H1 (cell line): ENCODE results near the gene PATJ. TPM values are rescaled to one million over a fixed set of nuclear protein-coding genes. Genes with fewer than 3 reads are reported as not detected.

ENCODE experiments used
- CTCF ChIA-PET: fragments of 300-600 bp; sonication (Branson Sonifier 250); formaldehyde crosslinking; loops from one replicate; lab custom pipeline; 2021; ENCODE audit not compliant: partially characterized antibody; lab: Charles Lee
- POLR2A ChIA-PET: fragments of 300-600 bp; sonication (Branson Sonifier 250); formaldehyde crosslinking; loops from one replicate; lab custom pipeline; 2021; ENCODE audit warnings: inconsistent platforms; ENCODE audit not compliant: partially characterized antibody; lab: Charles Lee
- DNase-seq, 2 experiments: peaks; one replicate each; pipeline versions ENCODE4 v3.0.0 to v3.0.0-alpha.2; 2010 to 2022; ENCODE audit warnings: low spot score in 2 of 2, low read depth in 1 of 2, mixed read lengths in 1 of 2
- FAIRE-seq: peaks from 2 replicates; lab custom pipeline; 2011; peaks lifted over from hg19 to GRCh38; lab: Jason Lieb, UNC
- H2AFZ ChIP-seq: 2 replicates; pipeline ENCODE4 v1.8.1; 2012; ENCODE audit warnings: low read length, inconsistent platforms
- H2AK5ac ChIP-seq: 2 replicates; pipeline ENCODE4 v1.6.1; 2013; ENCODE audit warnings: low read depth, low read length
- H2BK120ac ChIP-seq: replicated peaks from 2 replicates; pipeline ENCODE3; 2013; ENCODE audit warnings: low read depth, low read length, inconsistent platforms
- H2BK12ac ChIP-seq: 2 replicates; pipeline ENCODE4 v1.6.1; 2013; ENCODE audit warnings: low read depth, low read length
- H2BK15ac ChIP-seq: 2 replicates; pipeline ENCODE4 v1.6.1; 2013; ENCODE audit warnings: low read length
- H2BK20ac ChIP-seq: 2 replicates; pipeline ENCODE4 v1.6.1; 2013; ENCODE audit warnings: low read length
- H2BK5ac ChIP-seq: 2 replicates; pipeline ENCODE4 v1.6.1; 2013; ENCODE audit warnings: low read depth, low read length
- H3K14ac ChIP-seq: 2 replicates; pipeline ENCODE4 v1.6.1; 2013; ENCODE audit warnings: inconsistent platforms; ENCODE audit not compliant: insufficient read length
- H3K18ac ChIP-seq: 2 replicates; pipeline ENCODE4 v1.6.1; 2013; ENCODE audit warnings: low read length; ENCODE audit errors: extremely low read depth
- H3K23ac ChIP-seq: 2 replicates; pipeline ENCODE4 v1.6.1; 2013; ENCODE audit warnings: inconsistent platforms; ENCODE audit not compliant: insufficient read length
- H3K23me2 ChIP-seq: 2 replicates; pipeline ENCODE4 v1.6.1; 2013; ENCODE audit warnings: low read depth, low read length
- H3K27ac ChIP-seq: 2 replicates; pipeline ENCODE4 v1.6.1; 2011; ENCODE audit warnings: low read depth, low read length, inconsistent platforms
- H3K27me3 ChIP-seq, 4 experiments: replicated peaks in 1 of 4; 1 replicate in 1 of 4; 2 replicates in 3 of 4; pipeline versions ENCODE4 v1.6.1 to v1.8.1; 2011 to 2013; ENCODE audit warnings: low read length in 3 of 4, mild to moderate bottlenecking in 3 of 4, inconsistent platforms in 2 of 4, mixed read lengths in 2 of 4, moderate library complexity in 1 of 4; ENCODE audit not compliant: control insufficient read depth in 3 of 4, insufficient read depth in 3 of 4; ENCODE audit errors: extremely low read depth in 1 of 4
- H3K36me3 ChIP-seq, 4 experiments: 2 replicates each; pipeline versions ENCODE4 v1.6.1 to v1.8.1; 2011 to 2013; ENCODE audit warnings: mild to moderate bottlenecking in 4 of 4, low read length in 3 of 4, moderate library complexity in 2 of 4, control low read depth in 1 of 4, inconsistent platforms in 1 of 4; ENCODE audit not compliant: insufficient read depth in 4 of 4, control insufficient read depth in 2 of 4
- H3K4ac ChIP-seq: replicated peaks from 2 replicates; pipeline ENCODE3; 2013; ENCODE audit warnings: low read length, low read depth, mixed read lengths, inconsistent platforms; ENCODE audit not compliant: insufficient read length
- H3K4me1 ChIP-seq, 4 experiments: replicated peaks in 1 of 4; 1 replicate in 1 of 4; 2 replicates in 3 of 4; pipeline versions ENCODE4 v1.6.1 to v1.8.1; 2011 to 2013; ENCODE audit warnings: low read length in 3 of 4, inconsistent platforms in 2 of 4, mixed read lengths in 1 of 4; ENCODE audit not compliant: insufficient read depth in 4 of 4, control insufficient read depth in 3 of 4
- H3K4me2 ChIP-seq, 2 experiments: 2 replicates each; pipeline versions ENCODE4 v1.6.1 to v1.8.1; 2011 to 2013; ENCODE audit warnings: low read depth in 2 of 2, low read length in 2 of 2, control low read depth in 1 of 2, inconsistent platforms in 1 of 2, mild to moderate bottlenecking in 1 of 2; ENCODE audit not compliant: insufficient read depth in 1 of 2
- H3K4me3 ChIP-seq, 4 experiments: fragments of 200-600, 300-600 bp in 1 of 4; sonication (generic), shearing (Covaris generic), sonication (Bioruptor Twin) in 1 of 4; 2 replicates each; pipeline versions ENCODE4 v1.5.1 to v1.8.1; 2011 to 2016; ENCODE audit warnings: low read length in 4 of 4, low read depth in 3 of 4, control low read depth in 2 of 4, inconsistent platforms in 2 of 4, mild to moderate bottlenecking in 2 of 4, mixed read lengths in 1 of 4, moderate library complexity in 1 of 4; ENCODE audit not compliant: insufficient read depth in 2 of 4; ENCODE audit errors: extremely low read depth in 1 of 4
- H3K56ac ChIP-seq: replicated peaks from 2 replicates; pipeline ENCODE3; 2013; ENCODE audit warnings: low read depth, mild to moderate bottlenecking, mixed read lengths, low read length, inconsistent platforms; ENCODE audit not compliant: insufficient read length
- H3K79me1 ChIP-seq: 2 replicates; pipeline ENCODE4 v1.6.1; 2013; ENCODE audit warnings: low read depth, low read length, control low read depth
- H3K79me2 ChIP-seq, 2 experiments: 2 replicates each; pipeline versions ENCODE4 v1.6.1 to v1.8.1; 2012 to 2013; ENCODE audit warnings: low read length in 2 of 2, mild to moderate bottlenecking in 2 of 2, inconsistent platforms in 1 of 2; ENCODE audit not compliant: insufficient read depth in 2 of 2, control insufficient read depth in 1 of 2
- H3K9ac ChIP-seq, 4 experiments: replicated peaks in 1 of 4; 1 replicate in 1 of 4; 2 replicates in 3 of 4; pipeline versions ENCODE4 v1.6.1 to v1.8.1; 2011 to 2013; ENCODE audit warnings: low read depth in 3 of 4, low read length in 3 of 4, control low read depth in 2 of 4, mild to moderate bottlenecking in 2 of 4, moderate library complexity in 2 of 4, inconsistent platforms in 1 of 4; ENCODE audit errors: extremely low read depth in 1 of 4
- H3K9me3 ChIP-seq, 2 experiments: 2 replicates each; pipeline versions ENCODE4 v1.6.1 to v1.8.1; 2012 to 2013; ENCODE audit warnings: mild to moderate bottlenecking in 2 of 2, moderate library complexity in 2 of 2, control low read depth in 1 of 2, inconsistent platforms in 1 of 2, low read depth in 1 of 2, low read length in 1 of 2, mixed read lengths in 1 of 2; ENCODE audit not compliant: insufficient read depth in 2 of 2
- H4K20me1 ChIP-seq, 2 experiments: replicated peaks in 1 of 2; 2 replicates each; pipeline versions ENCODE3 to v1.8.1; 2011 to 2013; ENCODE audit warnings: inconsistent platforms in 2 of 2, low read length in 2 of 2, mild to moderate bottlenecking in 1 of 2; ENCODE audit not compliant: insufficient read depth in 2 of 2, control insufficient read depth in 1 of 2
- H4K5ac ChIP-seq: 2 replicates; pipeline ENCODE4 v1.6.1; 2013; ENCODE audit warnings: low read length, low read depth, mixed read lengths, inconsistent platforms; ENCODE audit not compliant: insufficient read length
- H4K8ac ChIP-seq: 2 replicates; pipeline ENCODE4 v1.8.0; 2013; ENCODE audit warnings: mild to moderate bottlenecking, moderate library complexity, low read length, inconsistent platforms; ENCODE audit not compliant: insufficient read depth; ENCODE audit errors: extremely low read depth
- H4K91ac ChIP-seq: replicated peaks from 2 replicates; pipeline ENCODE3; 2013; ENCODE audit warnings: low read length, mixed read lengths, inconsistent platforms; ENCODE audit not compliant: insufficient read length
- CBX8 ChIP-seq: fragments of 300-800, 300-1000 bp; sonication (generic); IDR thresholded peaks from 2 replicates; pipeline ENCODE4 v1.7.1; 2016; ENCODE audit warnings: low read depth, low read length, borderline replicate concordance
- EP300 ChIP-seq, 2 experiments: IDR thresholded peaks; 1 replicate in 1 of 2; 2 replicates in 1 of 2; pipeline ENCODE4 v1.6.1; 2011 to 2012; ENCODE audit warnings: low read depth in 2 of 2, low read length in 2 of 2, mild to moderate bottlenecking in 2 of 2, borderline replicate concordance in 1 of 2, inconsistent platforms in 1 of 2, moderate library complexity in 1 of 2
- FOSL1 ChIP-seq: IDR thresholded peaks from 2 replicates; pipeline ENCODE4 v1.6.1; 2011; ENCODE audit warnings: mild to moderate bottlenecking, low read depth, low read length, moderate library complexity; ENCODE audit not compliant: insufficient read depth
- GTF2F1 ChIP-seq: IDR thresholded peaks from 2 replicates; pipeline ENCODE4 v1.6.1; 2012; ENCODE audit warnings: low read depth, low read length, improper control_type of control experiment, borderline replicate concordance
- HDAC2 ChIP-seq, 2 experiments: fragments of 300-600 bp in 1 of 2; sonication (generic) in 1 of 2; IDR thresholded peaks; 2 replicates each; pipeline ENCODE4 v1.6.1; 2011 to 2012; ENCODE audit warnings: low read depth in 2 of 2, low read length in 2 of 2, mild to moderate bottlenecking in 2 of 2, moderate library complexity in 2 of 2, borderline replicate concordance in 1 of 2, inconsistent platforms in 1 of 2
- KDM1A ChIP-seq: fragments of 200-600, 300-600 bp; sonication (generic); IDR thresholded peaks from 2 replicates; pipeline ENCODE4 v1.7.1; 2016; ENCODE audit warnings: mild to moderate bottlenecking, low read length, borderline replicate concordance
- SAP30 ChIP-seq: fragments of 300-600 bp; sonication (generic); IDR thresholded peaks from 2 replicates; pipeline ENCODE4 v1.7.1; 2012; ENCODE audit warnings: low read length, moderate library complexity, mild to moderate bottlenecking, inconsistent platforms; ENCODE audit not compliant: insufficient read depth, insufficient replicate concordance
- TAF7 ChIP-seq: optimal IDR thresholded peaks from 2 replicates; pipeline ENCODE3; 2011; ENCODE audit warnings: low read depth, mild to moderate bottlenecking, inconsistent platforms, low read length, moderate library complexity, borderline replicate concordance
- TEAD4 ChIP-seq: IDR thresholded peaks from 2 replicates; pipeline ENCODE4 v1.6.1; 2012; ENCODE audit warnings: low read depth, low read length, inconsistent platforms, mixed read lengths
- YY1 ChIP-seq: IDR thresholded peaks from 2 replicates; pipeline ENCODE4 v1.6.1; 2011; ENCODE audit warnings: low read depth, mild to moderate bottlenecking, low read length
- WGBS, 2 experiments: shearing (Covaris generic) in 1 of 2; methylation state at CpG; one replicate each; pipeline versions ENCODE4 v1.1.6 to v1.1.7; 2013 to 2015; ENCODE audit warnings: low lambda C conversion rate in 2 of 2, mixed read lengths in 2 of 2, inconsistent platforms in 1 of 2, low coverage in 1 of 2, missing lambda C conversion rate in 1 of 2; ENCODE audit not compliant: insufficient replicate concordance in 2 of 2, insufficient coverage in 1 of 2, insufficient read length in 1 of 2; ENCODE audit errors: extremely low coverage in 1 of 2, missing lambda C conversion rate in 1 of 2; 5-methylcytosine and 5-hydroxymethylcytosine counted together
- polyA plus RNA-seq, 7 experiments: library from polyadenylated mRNA; depleted of rRNA in 3 of 7; stranded (reverse) in 5 of 7; unstranded in 2 of 7; fragments of >200 nt in 5 of 7; fragments of 200-250 nt in 2 of 7; gene quantifications; 1 replicate in 5 of 7; 2 replicates in 1 of 7; 4 replicates in 1 of 7; pipeline versions ENCODE4 v1.2.1 to v1.2.3, GENCODE V29; 2011 to 2013; ENCODE audit warnings: missing spikeins in 2 of 7, mixed read lengths in 2 of 7
- total RNA-seq: library from RNA; stranded (reverse); fragmentation: NEBNext Ultra II Directional; extraction: Animal tissue kit (Norgen Biotek cat#: 25700); gene quantifications from 2 replicates; pipeline ENCODE4 v1.2.1, GENCODE V29; 2021
- TF ChIP-seq, protein P1 (sequence below): IDR thresholded peaks from 2 replicates; pipeline ENCODE4 v1.6.1; 2011; ENCODE audit warnings: low read depth, mild to moderate bottlenecking, low read length; ENCODE audit not compliant: insufficient read depth

The PATJ gene
- total and polyA plus RNA-seq, 2 of the 8 experiments (the other 6 are each of a cell fraction or from before 2014, with no cell fraction given), result 8.2 to 55.6 TPM

DNA sequence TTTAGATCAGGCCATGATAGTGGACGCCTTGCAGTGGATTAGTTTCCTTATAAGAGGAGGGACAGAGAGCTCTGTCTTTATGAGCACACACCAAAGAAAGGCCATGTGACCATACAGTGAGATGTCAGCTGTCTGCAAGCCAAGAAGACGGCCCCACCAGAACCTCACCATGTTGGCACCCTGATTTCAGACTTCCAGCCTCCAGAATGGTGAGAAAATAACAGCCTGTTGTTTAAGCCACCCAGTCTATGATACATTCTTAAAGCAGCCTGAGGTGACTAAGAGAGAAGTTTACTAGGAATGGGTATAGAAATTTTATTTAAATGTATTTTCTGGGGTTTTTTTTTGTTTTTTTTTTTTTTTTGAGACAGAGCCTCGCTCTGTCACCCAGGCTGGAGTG is 481.9 kb downstream of the PATJ start:
- Histone ChIP-seq H3K56ac (no peak overlapping the region), H2BK120ac (no peak overlapping the region), H3K9me3 (no peaks in the 10 kb centered on the region), H3K14ac (no peak overlapping the region), H2BK20ac (no peak overlapping the region), H4K8ac (no peak overlapping the region), H3K36me3 (peaks cover 11 to 51% (median 17%) of the 10 kb centered on the region in 4 experiments), H3K23me2 (no peaks in the 10 kb centered on the region), H3K79me1 (no peaks in the 10 kb centered on the region; the same call in 1 of the 2 replicates), H3K23ac (no peak overlapping the region), H3K4me1 (peaks cover 0 to 7% (median 4%) of the 10 kb centered on the region in 4 experiments; a peak in 3 of 7 replicates), H2AK5ac (no peak overlapping the region), H2BK5ac (no peak overlapping the region), H3K9ac (no peak overlapping the region), H4K5ac (no peak overlapping the region), H3K18ac (no peak overlapping the region), H3K79me2 (peaks cover 0 to 4% of the 10 kb centered on the region in 2 experiments; a peak in 2 of 4 replicates), H3K27ac (no peak overlapping the region), H3K27me3 (no peaks in the 10 kb centered on the region), H3K4me3 (no peak overlapping the region), H3K4ac (no peak overlapping the region), H4K20me1 (peaks cover 0 to 4% of the 10 kb centered on the region in 2 experiments), H2BK12ac (no peak overlapping the region), H3K4me2 (no peak overlapping the region), H4K91ac (no peak overlapping the region), H2BK15ac (no peak overlapping the region), H2AFZ (no peak overlapping the region)
- no peak for DNase-seq
- 44% methylated on average over 2 of the region's 3 CpGs; no CpG with 5 or more reads in 1 of the 2 experiments for WGBS, 2 experiments
- POLR2A ChIA-PET, result interaction anchor here (0.7 to 11.7 kb wide), 2 partner anchors 10 to 11 kb away, joined by 3 to 82 read pairs; no protein-coding TSS in a partner anchor
- CTCF ChIA-PET, result no interaction called here
- no peak for FAIRE-seq
- TF ChIP-seq TAF7 (no peak), SAP30 (no peak), CBX8 (no peak), FOSL1 (no peak), TEAD4 (no peak), GTF2F1 (no peak), KDM1A (no peak), YY1 (no peak), EP300 (IDR thresholded peaks at IDR 0.05; ENCODE audit: borderline replicate concordance in 1 of 2, low read depth in 2 of 2, low read length in 2 of 2) (no peak), HDAC2 (IDR thresholded peaks at IDR 0.05; ENCODE audit: borderline replicate concordance in 1 of 2, low read depth in 2 of 2, low read length in 2 of 2) (no peak)
- TF ChIP-seq, protein P1, sequence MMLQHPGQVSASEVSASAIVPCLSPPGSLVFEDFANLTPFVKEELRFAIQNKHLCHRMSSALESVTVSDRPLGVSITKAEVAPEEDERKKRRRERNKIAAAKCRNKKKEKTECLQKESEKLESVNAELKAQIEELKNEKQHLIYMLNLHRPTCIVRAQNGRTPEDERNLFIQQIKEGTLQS, result no peak
